ENCODE data around the gene AHNAK2. TPM values are rescaled to one million over a fixed set of nuclear protein-coding genes. Genes with fewer than 3 reads are reported as not detected.
A peak's percentile ranks its signal among the peaks of the same experiment; 100 is the strongest.
"Not testable (repeated sequence)": the region's sequence is repeated elsewhere in the genome, so short reads cannot be mapped to it uniquely, and the experiment has no call there.

The AHNAK2 gene
- total RNA-seq = 100 to 1,000 TPM in 1 of 5 donors, 10 to 100 TPM in 4; 11.0 to 117 (median 15.1) TPM
- polyA plus RNA-seq = 10 to 100 TPM in 1 of 3 donors, 1 to 10 TPM in 2; 1.5 to 46.3 (median 2.1) TPM
- long read RNA-seq, donor 1 = 0 reads
- long read RNA-seq, donor 2 = 0 reads
- long read RNA-seq, donor 3 = 0 reads
- long read RNA-seq, donor 4 = 0 reads
- long read RNA-seq, donor 5, full-length matches to known transcripts = 2 of 2 reads
- long read RNA-seq, donor 5, partial matches to known transcripts = 0 of 2 reads
- long read RNA-seq, donor 5, other reads (novel, unspliced or antisense) = 0 of 2 reads
- long read RNA-seq, donor 6, full-length matches to known transcripts = 2 of 22 reads
- long read RNA-seq, donor 6, partial matches to known transcripts = 14 of 22 reads
- long read RNA-seq, donor 6, other reads (novel, unspliced or antisense) = 6 of 22 reads
- long read RNA-seq, donor 7, full-length matches to known transcripts = 2 of 2 reads
- long read RNA-seq, donor 7, partial matches to known transcripts = 0 of 2 reads
- long read RNA-seq, donor 7, other reads (novel, unspliced or antisense) = 0 of 2 reads
- long read RNA-seq, donor 8 = 0 reads
- long read RNA-seq, donor 9 = 0 reads
- long read RNA-seq, donor 10 = 0 reads

- H3K4me1 ChIP-seq = peaks cover 53 to 77% (median 68%) of the 10 kb centered on the region in 4 donors
- TF ChIP-seq POLR2AphosphoS5 (IDR thresholded peaks at IDR 0.05) (no peak), EP300 (IDR thresholded peaks at IDR 0.05) (no peak), POLR2A (IDR thresholded peaks at IDR 0.05) (no peak), CTCF (IDR thresholded peaks at IDR 0.05) (no peak)
- H3K4me3 ChIP-seq = peak within 1 kb of the TSS; percentile 52 to 58 (median 56)
- H3K36me3 ChIP-seq = no peaks in the 10 kb centered on the region
- peaks cover 0 to 31% (median 21%) of the 10 kb centered on the region in 3 donors for H3K27me3 ChIP-seq
- DNase-seq = peak; percentile 78 to 94
- peak within 1 kb of the TSS in 2 of 5 donors; percentile 60 to 73 for H3K27ac ChIP-seq
- no peaks in the 10 kb centered on the region for H3K9me3 ChIP-seq
- WGBS, 5 donors = 2 to 8% (median 3%) methylated on average over 19 to 111 of the region's 111 CpGs
- intact Hi-C loops (cut with DNase I; ENCODE audit: low total_unique reads) = loop anchor here (5.0 kb wide), 2 partner anchors 44 to 64 kb away; partner anchors contain the start of gene CDCA4
Measured at GRCh38 chr14:104977681-104978653, at the start of gene AHNAK2. Gene AHNAK2, minus strand, starts transcription at chr14:104978374. Its CDS starts 137 bp downstream, at chr14:104978237.

- H3K27ac ChIP-seq = peak overlapping the region in 1 of 5 donors; percentile 49
- WGBS, 5 donors = 67 to 88% (median 76%) methylated on average over 4 of the region's 4 CpGs
Measured at GRCh38 chr14:105027718-105028117, 49.5 kb upstream of the AHNAK2 start.

GRCh38 chr14:105026802-105027563, 48.8 kb upstream of the AHNAK2 start:
- DNase-seq = no peak
- TF ChIP-seq CTCF (IDR thresholded peaks at IDR 0.05) (no peak), POLR2AphosphoS5 (IDR thresholded peaks at IDR 0.05) (no peak), EP300 (IDR thresholded peaks at IDR 0.05) (no peak), POLR2A (IDR thresholded peaks at IDR 0.05) (no peak)
- Histone ChIP-seq H3K4me1 (peaks cover 2 to 17% (median 9%) of the 10 kb centered on the region in 4 donors), H3K27ac (peak overlapping the region in 1 of 5 donors; percentile 49), H3K27me3 (no peaks in the 10 kb centered on the region), H3K4me3 (no peak overlapping the region), H3K36me3 (no peaks in the 10 kb centered on the region), H3K9me3 (no peaks in the 10 kb centered on the region)
- intact Hi-C loops (cut with DNase I; ENCODE audit: low total_unique reads) = no loop called here
- 15 to 37% (median 21%) methylated on average over 1 of the region's 1 CpG for WGBS, 5 donors

More at GRCh38 chr14:105027718-105028117, 49.5 kb upstream of the AHNAK2 start:
- intact Hi-C loops (cut with DNase I; ENCODE audit: low total_unique reads); DNase-seq; H3K9me3 ChIP-seq; H3K36me3 ChIP-seq; H3K27me3 ChIP-seq; H3K4me3 ChIP-seq: not testable (repeated sequence)
- H3K4me1 ChIP-seq = peaks cover 0 to 12% (median 7%) of the 10 kb centered on the region in 4 donors

GRCh38 chr14:105026033-105026785, 48.0 kb upstream of the AHNAK2 start:
- H3K36me3 ChIP-seq = no peaks in the 10 kb centered on the region
- intact Hi-C loops (cut with DNase I; ENCODE audit: low total_unique reads) = no loop called here
- peak overlapping the region in 1 of 5 donors; percentile 43 for H3K27ac ChIP-seq
- TF ChIP-seq EP300 (IDR thresholded peaks at IDR 0.05) (no peak), POLR2A (IDR thresholded peaks at IDR 0.05) (no peak), CTCF (IDR thresholded peaks at IDR 0.05) (no peak), POLR2AphosphoS5 (IDR thresholded peaks at IDR 0.05) (no peak)
- DNase-seq = no peak
- H3K27me3 ChIP-seq = no peaks in the 10 kb centered on the region
- H3K9me3 ChIP-seq = no peaks in the 10 kb centered on the region
- H3K4me1 ChIP-seq = peaks cover 8 to 23% (median 16%) of the 10 kb centered on the region in 4 donors
- H3K4me3 ChIP-seq = no peak overlapping the region
- 84 to 91% (median 87%) methylated on average over 16 of the region's 16 CpGs for WGBS, 5 donors
